H1 (cell line): ENCODE results near the gene PLAU. TPM values are rescaled to one million over a fixed set of nuclear protein-coding genes. Genes with fewer than 3 reads are reported as not detected.

Source experiments
- BRCA1 ChIP-seq: IDR thresholded peaks from 2 replicates; pipeline ENCODE4 v1.6.1; 2012; ENCODE audit warnings: low read depth, low read length, improper control_type of control experiment
- CREB1 ChIP-seq: IDR thresholded peaks from 2 replicates; pipeline ENCODE4 v1.6.1; 2012; ENCODE audit warnings: inconsistent platforms
- EZH2 ChIP-seq: fragments of 200-600 bp; sonication (generic); IDR thresholded peaks from 2 replicates; pipeline ENCODE4 v1.7.1; 2012; ENCODE audit warnings: low read depth, mild to moderate bottlenecking, moderate library complexity, low read length, inconsistent platforms; ENCODE audit not compliant: severe bottlenecking
- FOSL1 ChIP-seq: IDR thresholded peaks from 2 replicates; pipeline ENCODE4 v1.6.1; 2011; ENCODE audit warnings: mild to moderate bottlenecking, low read depth, low read length, moderate library complexity; ENCODE audit not compliant: insufficient read depth
- KDM1A ChIP-seq: fragments of 200-600, 300-600 bp; sonication (generic); IDR thresholded peaks from 2 replicates; pipeline ENCODE4 v1.7.1; 2016; ENCODE audit warnings: mild to moderate bottlenecking, low read length, borderline replicate concordance
- NANOG ChIP-seq: IDR thresholded peaks from 2 replicates; pipeline ENCODE4 v1.6.1; 2011; ENCODE audit warnings: low read length, low read depth, mild to moderate bottlenecking, inconsistent platforms; ENCODE audit not compliant: insufficient read depth, poor library complexity, severe bottlenecking
- POLR2A ChIP-seq, 2 experiments: IDR thresholded peaks; 1 replicate in 1 of 2; 2 replicates in 1 of 2; pipeline ENCODE4 v1.6.1; 2011; ENCODE audit warnings: low read depth in 2 of 2, low read length in 2 of 2, mild to moderate bottlenecking in 2 of 2; ENCODE audit errors: control extremely low read depth in 1 of 2
- POLR2AphosphoS5 ChIP-seq: IDR thresholded peaks from 2 replicates; pipeline ENCODE4 v1.6.1; 2011; ENCODE audit warnings: low read depth, low read length
- SAP30 ChIP-seq: fragments of 300-600 bp; sonication (generic); IDR thresholded peaks from 2 replicates; pipeline ENCODE4 v1.7.1; 2012; ENCODE audit warnings: low read length, moderate library complexity, mild to moderate bottlenecking, inconsistent platforms; ENCODE audit not compliant: insufficient read depth, insufficient replicate concordance
- SIX5 ChIP-seq: IDR thresholded peaks from 2 replicates; pipeline ENCODE4 v1.6.1; 2011; ENCODE audit warnings: mild to moderate bottlenecking, low read depth, low read length
- SP4 ChIP-seq: IDR thresholded peaks from 2 replicates; pipeline ENCODE4 v1.6.1; 2012; ENCODE audit warnings: low read length, inconsistent platforms
- SRF ChIP-seq: IDR thresholded peaks from 2 replicates; pipeline ENCODE4 v1.6.1; 2011; ENCODE audit warnings: mild to moderate bottlenecking, low read depth, low read length, moderate library complexity
- SUZ12 ChIP-seq: fragments of 200-600 bp; sonication (generic); IDR thresholded peaks from 2 replicates; pipeline ENCODE4 v1.6.1; 2012; ENCODE audit warnings: mild to moderate bottlenecking, inconsistent platforms, low read length, moderate library complexity, mixed read lengths
- TCF12 ChIP-seq: IDR thresholded peaks from 2 replicates; pipeline ENCODE4 v1.6.1; 2011; ENCODE audit warnings: low read depth, mild to moderate bottlenecking, low read length
- TEAD4 ChIP-seq: IDR thresholded peaks from 2 replicates; pipeline ENCODE4 v1.6.1; 2012; ENCODE audit warnings: low read depth, low read length, inconsistent platforms, mixed read lengths
- YY1 ChIP-seq: IDR thresholded peaks from 2 replicates; pipeline ENCODE4 v1.6.1; 2011; ENCODE audit warnings: low read depth, mild to moderate bottlenecking, low read length
- ZNF274 ChIP-seq: IDR thresholded peaks from 2 replicates; pipeline ENCODE4 v1.7.0; 2012; ENCODE audit warnings: low read length, borderline replicate concordance; ENCODE audit errors: extremely low read depth
- polyA plus RNA-seq, 7 experiments: library from polyadenylated mRNA; depleted of rRNA in 3 of 7; stranded (reverse) in 5 of 7; unstranded in 2 of 7; fragments of >200 nt in 5 of 7; fragments of 200-250 nt in 2 of 7; gene quantifications; 1 replicate in 5 of 7; 2 replicates in 1 of 7; 4 replicates in 1 of 7; pipeline versions ENCODE4 v1.2.1 to v1.2.3, GENCODE V29; 2011 to 2013; ENCODE audit warnings: missing spikeins in 2 of 7, mixed read lengths in 2 of 7
- total RNA-seq: library from RNA; stranded (reverse); fragmentation: NEBNext Ultra II Directional; extraction: Animal tissue kit (Norgen Biotek cat#: 25700); gene quantifications from 2 replicates; pipeline ENCODE4 v1.2.1, GENCODE V29; 2021
- TF ChIP-seq, protein P1 (sequence below): IDR thresholded peaks from 2 replicates; pipeline ENCODE4 v1.6.1; 2011; ENCODE audit warnings: low read length, improper control_type of control experiment
- TF ChIP-seq, protein P2 (sequence below): IDR thresholded peaks from 2 replicates; pipeline ENCODE4 v1.6.1; 2011; ENCODE audit warnings: low read depth, mild to moderate bottlenecking, low read length; ENCODE audit not compliant: insufficient read depth
- TF ChIP-seq, protein P3 (sequence below): IDR thresholded peaks from 2 replicates; pipeline ENCODE4 v1.6.1; 2012; ENCODE audit warnings: low read length, inconsistent platforms

Gene PLAU
- total and polyA plus RNA-seq, 2 of the 8 experiments (the other 6 are each of a cell fraction or from before 2014, with no cell fraction given): 16.2 to 26.1 TPM

DNA sequence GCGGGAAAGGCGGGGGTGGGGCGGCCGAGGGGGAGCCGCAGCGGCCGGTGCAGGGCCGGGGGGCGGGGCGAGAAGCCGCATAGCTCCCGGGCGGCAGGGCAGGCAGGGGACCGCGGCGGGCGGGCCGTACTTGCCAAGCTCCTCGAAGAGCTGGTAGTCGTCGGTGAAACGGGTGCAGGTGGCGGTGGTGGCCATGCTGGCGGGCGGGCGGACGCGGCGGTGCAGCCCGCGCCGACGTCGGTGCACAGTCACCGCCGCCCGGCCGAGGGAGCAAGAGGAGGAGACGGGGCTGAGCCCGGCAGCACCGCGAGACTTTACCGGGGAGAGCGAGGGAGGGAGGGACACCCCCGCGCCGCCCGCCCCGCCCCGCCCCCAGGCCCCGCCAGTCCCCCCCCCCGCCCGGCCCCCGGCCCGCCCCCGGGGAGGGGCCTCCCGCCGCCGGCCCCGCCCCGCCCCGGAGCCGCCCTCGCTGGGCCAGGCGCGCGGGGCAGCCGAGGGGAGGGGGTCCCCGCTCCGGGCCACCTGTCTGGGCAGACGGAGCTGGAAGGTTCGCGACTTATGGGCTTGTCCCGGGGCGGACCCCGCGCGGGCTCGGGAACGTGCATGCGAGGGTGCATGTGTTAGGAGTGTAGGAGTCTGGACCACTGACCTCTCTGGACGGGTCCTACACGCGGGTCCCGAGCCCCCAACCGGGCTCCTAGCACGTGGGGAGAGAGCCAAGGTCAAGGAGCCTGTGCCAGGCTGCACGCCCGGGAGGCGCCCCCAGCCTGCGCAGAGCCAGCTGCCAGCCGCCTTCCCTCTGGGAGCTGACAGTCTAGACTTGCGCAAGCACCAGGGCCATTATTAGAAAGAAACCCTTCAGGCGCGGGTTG, 36.4 kb upstream of the PLAU start, which contains the start of gene CAMK2G (continued):
- TF ChIP-seq SUZ12: no peak
- TF ChIP-seq SRF: no peak
- TF ChIP-seq SAP30: no peak
- TF ChIP-seq POLR2A (IDR thresholded peaks at IDR 0.05; ENCODE audit: control extremely low read depth in 1 of 2, low read depth in 2 of 2, low read length in 2 of 2): peak; percentile 6 to 57; a peak in 2 of 3 replicates
- TF ChIP-seq, protein P1, sequence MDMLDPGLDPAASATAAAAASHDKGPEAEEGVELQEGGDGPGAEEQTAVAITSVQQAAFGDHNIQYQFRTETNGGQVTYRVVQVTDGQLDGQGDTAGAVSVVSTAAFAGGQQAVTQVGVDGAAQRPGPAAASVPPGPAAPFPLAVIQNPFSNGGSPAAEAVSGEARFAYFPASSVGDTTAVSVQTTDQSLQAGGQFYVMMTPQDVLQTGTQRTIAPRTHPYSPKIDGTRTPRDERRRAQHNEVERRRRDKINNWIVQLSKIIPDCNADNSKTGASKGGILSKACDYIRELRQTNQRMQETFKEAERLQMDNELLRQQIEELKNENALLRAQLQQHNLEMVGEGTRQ: peak; percentile 51
- TF ChIP-seq SP4: 0 out of 2 replicates have a peak, but pooled peaks have one; percentile 20
- TF ChIP-seq ZNF274: no peak
- TF ChIP-seq SIX5: no peak
- TF ChIP-seq NANOG: no peak
- no peak for TF ChIP-seq TCF12
- TF ChIP-seq, protein P2, sequence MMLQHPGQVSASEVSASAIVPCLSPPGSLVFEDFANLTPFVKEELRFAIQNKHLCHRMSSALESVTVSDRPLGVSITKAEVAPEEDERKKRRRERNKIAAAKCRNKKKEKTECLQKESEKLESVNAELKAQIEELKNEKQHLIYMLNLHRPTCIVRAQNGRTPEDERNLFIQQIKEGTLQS: no peak
- TF ChIP-seq, protein P3, sequence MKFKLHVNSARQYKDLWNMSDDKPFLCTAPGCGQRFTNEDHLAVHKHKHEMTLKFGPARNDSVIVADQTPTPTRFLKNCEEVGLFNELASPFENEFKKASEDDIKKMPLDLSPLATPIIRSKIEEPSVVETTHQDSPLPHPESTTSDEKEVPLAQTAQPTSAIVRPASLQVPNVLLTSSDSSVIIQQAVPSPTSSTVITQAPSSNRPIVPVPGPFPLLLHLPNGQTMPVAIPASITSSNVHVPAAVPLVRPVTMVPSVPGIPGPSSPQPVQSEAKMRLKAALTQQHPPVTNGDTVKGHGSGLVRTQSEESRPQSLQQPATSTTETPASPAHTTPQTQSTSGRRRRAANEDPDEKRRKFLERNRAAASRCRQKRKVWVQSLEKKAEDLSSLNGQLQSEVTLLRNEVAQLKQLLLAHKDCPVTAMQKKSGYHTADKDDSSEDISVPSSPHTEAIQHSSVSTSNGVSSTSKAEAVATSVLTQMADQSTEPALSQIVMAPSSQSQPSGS: no peak
- TF ChIP-seq TEAD4: no peak
- peak; percentile 22; the same call in 1 of the 2 replicates for TF ChIP-seq YY1
- TF ChIP-seq POLR2AphosphoS5: peak; percentile 48; the same call in 1 of the 2 replicates
- TF ChIP-seq KDM1A: no peak
- no peak for TF ChIP-seq EZH2
- peak; percentile 37; the same call in 1 of the 2 replicates for TF ChIP-seq BRCA1
- TF ChIP-seq FOSL1: no peak
- TF ChIP-seq CREB1: peak; percentile 26; the same call in 1 of the 2 replicates
